GM21528 (cell line): ENCODE results near the gene KRT75.
"Not testable (repeated sequence)": the region's sequence is repeated elsewhere in the genome, so short reads cannot be mapped to it uniquely, and the experiment has no call there.

ENCODE experiments used
- ATAC-seq: cut with Tn5 transposase; IDR thresholded peaks from one replicate; pipeline ENCODE4 v1.9.1; 2021; ENCODE audit warnings: mild to moderate bottlenecking, moderate library complexity; ENCODE audit not compliant: unreplicated experiment, low FRiP score

The KRT75 gene

DNA sequence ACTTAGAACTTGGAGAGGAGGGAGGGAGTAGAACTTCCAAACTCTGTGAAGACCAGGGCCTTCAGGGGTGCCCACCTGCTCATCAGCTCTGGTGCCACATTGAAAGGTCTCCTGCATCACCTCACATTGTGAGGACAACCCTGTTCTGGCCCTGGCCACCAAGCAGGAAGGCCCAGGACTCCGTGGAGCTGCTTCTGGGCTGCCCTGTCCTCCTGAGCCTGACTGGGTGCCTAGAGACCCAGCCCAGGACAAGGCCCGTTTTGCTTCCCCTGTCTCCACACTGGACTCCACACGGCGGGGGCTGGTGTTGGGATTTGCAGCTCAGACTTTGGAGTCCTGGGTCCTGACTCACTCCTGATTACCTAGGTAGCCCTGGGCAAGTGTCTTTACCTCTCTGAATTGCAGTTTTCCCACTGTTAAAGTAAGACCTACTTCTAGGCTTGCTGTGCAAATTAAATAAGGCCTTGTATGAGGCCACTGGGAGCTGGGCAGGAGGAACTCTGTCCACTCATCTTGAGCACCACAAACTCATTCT, 15.5 kb downstream of the KRT75 start:
- no peak for ATAC-seq

DNA sequence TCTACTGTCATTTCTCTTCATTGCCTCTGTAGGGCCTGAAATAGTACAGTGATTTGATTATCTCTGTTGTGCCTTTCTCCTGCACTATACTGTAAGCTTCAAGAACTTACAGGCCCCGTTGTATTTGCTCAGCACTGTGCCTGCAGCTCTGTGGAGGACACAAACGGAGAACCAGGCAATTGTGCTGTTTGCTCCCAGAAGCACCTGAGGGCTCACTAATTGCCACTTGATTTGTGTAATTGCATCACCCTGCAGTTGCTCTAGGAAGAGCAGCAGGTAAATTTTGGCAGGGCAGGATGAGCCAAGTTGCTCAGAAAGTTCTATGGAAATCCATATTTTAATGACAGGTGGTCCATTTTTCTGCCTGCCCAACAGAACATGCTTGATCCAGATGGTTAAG, 16.4 kb downstream of the KRT75 start:
- ATAC-seq = no peak

DNA sequence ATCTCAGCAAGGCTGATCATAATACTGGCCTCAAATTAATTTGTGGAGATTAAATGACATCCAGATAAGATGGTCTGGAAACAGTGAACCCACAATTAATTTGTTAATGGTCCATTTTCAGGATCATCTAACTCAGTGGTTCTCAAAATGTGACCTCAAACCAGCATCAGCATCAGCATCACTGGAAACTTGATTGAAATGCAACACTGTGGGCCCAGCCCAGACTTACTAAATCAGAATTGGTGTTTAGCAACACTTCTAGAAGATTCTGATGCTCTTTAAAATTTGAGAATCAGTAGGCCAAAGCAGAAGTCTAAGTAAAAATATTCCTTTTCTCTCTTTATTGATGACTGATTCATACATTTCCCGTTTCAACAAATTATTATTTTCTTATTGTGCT, 17.4 kb downstream of the KRT75 start:
- ATAC-seq = no peak

DNA sequence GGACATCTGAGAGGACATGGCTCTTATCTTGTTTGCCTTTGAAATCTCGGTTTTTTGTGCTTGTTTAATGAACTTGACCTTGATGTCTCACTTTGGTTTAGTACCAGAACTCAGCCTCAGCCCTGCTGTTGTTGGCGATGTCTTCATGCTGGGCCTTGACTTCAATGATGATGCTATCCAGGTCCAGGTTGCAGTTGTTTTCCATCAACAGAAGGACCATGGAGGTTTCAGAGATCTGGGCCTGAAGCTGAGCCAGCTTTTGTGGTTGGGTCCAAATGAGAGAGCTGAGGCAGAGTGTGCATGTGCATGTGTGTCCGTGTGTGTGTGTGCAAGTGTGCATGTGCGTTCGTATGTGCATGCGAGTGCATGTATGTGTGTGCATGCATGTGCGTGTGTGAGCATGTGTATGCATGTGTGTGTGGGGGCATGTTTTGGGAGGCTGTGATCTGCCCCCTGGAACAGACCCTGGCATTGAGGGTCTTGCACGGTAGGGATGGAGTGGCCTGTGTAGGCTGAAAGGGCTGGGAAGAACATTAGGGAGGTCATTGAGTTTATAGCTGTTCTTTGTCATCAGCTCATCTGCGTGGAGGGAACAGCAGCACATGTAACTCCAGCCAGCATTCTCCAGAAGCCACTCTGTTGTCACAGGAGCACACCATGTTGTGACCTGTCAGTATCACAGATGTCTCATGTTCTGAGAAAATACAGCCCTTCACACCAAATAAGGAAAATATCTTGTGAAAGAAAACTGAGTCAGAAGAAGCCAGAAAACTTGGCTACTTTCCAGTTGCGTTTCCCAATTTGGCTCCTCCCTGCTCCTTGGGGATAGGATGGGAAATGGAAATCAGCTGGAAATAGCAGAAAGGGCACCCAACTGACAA, 18.1 kb downstream of the KRT75 start:
- no peak for ATAC-seq

DNA sequence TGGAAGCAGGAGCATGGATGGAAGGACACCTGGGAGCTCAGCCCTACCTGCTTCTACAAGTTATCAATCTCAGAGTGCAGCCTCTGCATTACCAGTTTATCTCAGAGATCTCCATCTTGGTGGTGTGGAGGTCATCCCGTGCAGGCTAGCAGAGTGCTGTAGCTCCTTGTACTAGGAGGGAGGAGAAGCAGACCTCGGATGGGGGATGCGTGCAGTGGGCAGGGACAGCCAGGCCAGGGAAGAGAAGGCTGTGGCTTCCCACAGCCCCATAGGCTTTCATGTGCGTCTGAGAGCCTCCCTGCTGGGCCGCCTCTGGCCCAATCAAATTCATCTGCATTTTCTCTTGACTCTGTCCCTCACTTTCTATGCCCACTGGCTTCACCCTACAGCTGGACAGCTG, 19.2 kb downstream of the KRT75 start:
- no peak for ATAC-seq

DNA sequence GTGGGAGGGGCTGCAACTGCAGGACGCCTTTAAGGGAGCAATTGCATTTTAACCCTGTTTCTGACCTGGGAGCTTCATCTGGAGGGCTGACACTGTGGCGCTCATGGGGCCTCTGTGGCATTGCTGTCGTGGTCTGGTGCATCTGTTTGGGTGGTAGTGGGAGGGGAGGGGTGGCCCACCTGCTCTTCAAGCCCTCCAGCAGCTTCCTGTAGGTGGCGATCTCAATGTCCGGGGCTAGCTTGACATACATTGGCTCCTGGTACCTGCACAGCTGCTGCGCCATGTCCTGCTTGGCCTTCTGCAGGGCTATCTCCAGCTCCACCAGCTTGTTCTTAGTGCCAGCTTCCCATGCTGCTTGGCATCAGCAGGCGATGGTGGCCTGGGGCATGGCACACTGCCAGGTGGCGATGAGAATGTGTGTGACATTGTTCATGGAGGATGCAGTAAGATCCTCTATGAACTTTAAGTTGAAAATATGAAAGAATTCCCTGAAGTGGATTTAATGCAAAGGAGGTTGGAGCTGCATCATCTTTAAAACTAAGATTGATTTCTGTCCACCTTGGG, 20.3 kb downstream of the KRT75 start:
- no peak for ATAC-seq

DNA sequence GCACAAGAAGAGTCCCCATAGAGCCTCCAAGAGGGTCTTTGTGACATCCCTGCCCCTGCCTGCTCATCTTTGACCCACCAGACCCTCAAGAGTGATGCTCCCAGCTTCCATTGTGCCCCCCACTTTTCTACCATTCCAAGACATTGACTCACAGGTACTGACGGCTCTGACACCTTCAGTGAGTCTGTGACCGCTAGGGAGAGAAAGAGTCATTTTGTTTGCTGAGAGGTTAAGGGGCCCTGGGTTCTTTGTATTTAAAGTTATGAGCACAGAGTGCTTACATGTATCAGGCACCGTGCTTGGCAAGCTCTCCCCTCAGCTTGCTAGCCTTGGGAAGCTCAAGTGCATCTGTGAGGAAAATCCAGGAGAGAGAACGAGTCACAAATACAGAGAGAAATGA, 21.0 kb downstream of the KRT75 start:
- ATAC-seq = no peak

- no peak for ATAC-seq
Observed at GRCh38 chr12:52411815-52412214, 22.4 kb downstream of the KRT75 start.

DNA sequence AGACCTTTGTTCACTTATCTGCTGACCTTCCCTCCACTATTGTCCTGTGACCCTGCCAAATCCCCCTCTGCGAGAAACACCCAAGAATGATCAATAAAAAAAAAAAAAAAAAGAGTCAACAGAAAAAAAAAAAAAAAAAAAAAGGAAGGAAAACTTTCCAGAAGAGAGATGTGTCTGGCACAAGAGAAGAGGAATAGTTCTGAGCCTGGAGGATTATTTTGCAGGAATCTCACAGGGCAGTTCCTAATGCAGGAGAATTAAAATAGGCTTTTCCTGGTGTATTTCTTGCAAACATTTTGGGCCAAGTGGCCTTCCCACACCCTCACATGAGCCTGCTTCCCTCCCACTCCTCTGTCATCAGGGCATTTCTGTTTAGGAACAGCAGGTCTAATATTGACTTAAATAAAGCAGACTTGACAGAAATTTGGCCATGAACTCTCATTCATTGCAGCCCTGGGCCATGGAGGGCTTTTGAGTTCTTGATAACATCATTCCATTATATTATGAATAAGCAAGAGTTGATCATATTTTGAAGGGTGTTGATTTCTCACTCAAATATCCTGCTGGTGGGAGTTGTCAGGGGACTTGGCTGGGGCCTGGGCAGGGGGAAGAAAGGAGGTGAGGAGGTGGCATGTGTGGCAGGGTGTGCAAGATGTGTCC, 23.5 kb downstream of the KRT75 start:
- not testable (repeated sequence) for ATAC-seq

DNA sequence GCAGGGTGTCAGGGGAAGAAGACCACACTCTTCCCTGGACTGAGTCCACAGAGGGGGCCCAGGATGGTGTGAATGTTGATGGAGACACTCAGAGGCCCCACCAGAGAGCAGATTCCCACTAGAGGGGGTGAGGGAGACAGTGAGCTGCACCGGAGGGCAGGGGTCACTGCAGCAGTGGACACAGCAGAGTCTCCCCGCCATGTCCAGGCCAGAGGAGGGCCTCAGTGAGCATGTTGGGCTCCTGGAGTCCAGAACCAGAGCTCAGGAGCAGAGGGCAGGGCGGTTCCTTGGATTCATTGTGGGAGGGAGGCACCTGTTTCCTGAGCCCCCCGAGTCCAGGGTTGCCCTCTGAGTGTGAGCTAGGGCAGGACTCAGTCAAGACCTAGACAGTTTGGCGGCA, 26.3 kb downstream of the KRT75 start:
- no peak for ATAC-seq

GRCh38 chr12:52405922-52406385, 28.2 kb downstream of the KRT75 start, which contains the start of gene KRT82:
Gene KRT82, minus strand, starts transcription at chr12:52406335. Its CDS starts 58 bp downstream, at chr12:52406277.
- no peak for ATAC-seq

DNA sequence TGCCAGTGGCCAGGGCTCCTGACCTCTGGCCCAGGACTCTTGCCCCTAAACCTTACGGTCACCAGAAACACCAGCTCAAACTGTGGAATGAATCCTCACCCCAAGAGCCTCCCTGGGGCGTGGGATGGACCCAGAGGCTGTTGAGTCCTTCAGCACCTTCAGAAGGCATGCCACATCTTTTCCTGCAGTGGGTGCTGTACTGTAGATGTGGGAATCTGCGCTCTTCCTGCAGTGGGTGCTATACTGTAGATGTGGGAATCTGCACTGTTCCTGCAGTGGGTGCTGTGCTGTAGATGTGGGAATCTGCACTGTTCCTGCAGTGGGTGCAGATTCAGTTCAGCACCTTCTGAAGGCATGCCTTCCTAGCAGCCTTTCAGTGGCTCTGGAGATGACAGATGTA, 29.2 kb downstream of the KRT75 start:
- no peak for ATAC-seq

DNA sequence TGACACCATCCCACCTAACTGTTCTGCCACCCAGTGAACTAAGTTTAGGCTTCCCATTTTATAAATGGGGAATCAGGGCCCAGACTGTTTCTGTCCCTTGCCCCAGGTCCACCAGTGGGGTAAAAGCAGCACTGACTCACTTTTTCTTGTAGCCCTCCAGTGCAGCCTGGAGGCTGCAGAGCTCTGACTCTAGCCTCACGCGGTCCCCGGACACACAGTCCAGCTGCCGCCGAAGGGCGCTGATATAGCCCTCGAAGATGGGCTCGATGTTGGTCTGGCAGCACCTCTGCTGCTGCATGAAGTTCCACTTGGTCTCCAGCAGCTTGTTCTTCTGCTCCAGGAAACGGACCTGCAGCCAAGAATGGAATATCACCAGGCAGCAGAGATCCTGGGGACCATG, 30.6 kb downstream of the KRT75 start:
- no peak for ATAC-seq

- ATAC-seq = no peak
Observed at GRCh38 chr12:52402873-52403540, 31.2 kb downstream of the KRT75 start.

GRCh38 chr12:52402377-52402776, 31.8 kb downstream of the KRT75 start:
- no peak for ATAC-seq

- no peak for ATAC-seq
Observed at GRCh38 chr12:52401926-52402325, 32.2 kb downstream of the KRT75 start.

- no peak for ATAC-seq
Observed at GRCh38 chr12:52401526-52401925, 32.6 kb downstream of the KRT75 start.

GRCh38 chr12:52400906-52401305, 33.3 kb downstream of the KRT75 start:
- ATAC-seq = no peak

DNA sequence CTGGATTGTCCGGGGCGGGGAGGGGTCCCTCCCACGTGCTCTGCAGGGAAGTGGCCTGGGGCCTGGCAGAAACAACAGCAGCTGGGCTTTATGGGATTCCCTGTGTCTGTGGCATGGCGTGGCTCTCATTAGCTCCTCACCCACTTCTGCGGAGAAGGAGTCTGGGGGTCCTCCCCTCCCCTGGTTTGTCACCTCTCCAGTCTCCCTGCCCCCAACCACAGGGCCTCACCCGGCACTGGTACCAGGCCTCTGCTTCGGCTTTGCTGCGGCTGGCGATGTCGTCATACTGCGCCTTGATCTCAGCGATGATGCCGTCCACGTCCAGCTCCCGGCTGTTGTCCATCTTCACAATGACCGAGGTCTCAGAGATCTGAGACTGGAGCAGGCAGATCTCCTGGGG, 34.4 kb downstream of the KRT75 start:
- no peak for ATAC-seq

- ATAC-seq = no peak
Observed at GRCh38 chr12:52398176-52398575, 36.0 kb downstream of the KRT75 start.

DNA sequence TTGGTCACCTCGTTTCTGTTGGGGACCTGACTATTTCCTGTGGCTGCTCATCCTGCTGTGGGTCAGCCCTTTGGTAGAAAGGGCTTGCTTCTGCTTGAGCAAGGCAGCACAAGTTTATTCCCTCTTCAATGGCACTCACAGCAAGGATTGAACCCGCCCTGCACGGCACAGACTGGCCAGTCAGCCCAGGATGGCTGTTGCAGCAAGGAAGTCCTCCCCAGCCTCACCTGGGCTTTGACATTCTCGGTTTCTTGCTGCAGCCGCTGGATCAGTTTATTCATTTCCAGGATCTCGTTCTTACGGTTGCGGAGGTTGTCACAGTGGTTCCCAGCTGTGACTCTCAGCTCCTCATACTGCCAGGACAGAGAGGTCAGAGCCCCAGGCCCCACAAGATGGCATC, 37.5 kb downstream of the KRT75 start:
- ATAC-seq = no peak
